Stimulated activated CD4-positive, alpha-beta T cell treated with anti-CD3 and anti-CD28 coated beads, Interleukin-4, amount 100 ng/mL, for 48 hours (primary cell): Measurements from ENCODE around the gene CDKN2D.
"Not testable (repeated sequence)": the region's sequence is repeated elsewhere in the genome, so short reads cannot be mapped to it uniquely, and the experiment has no call there.

Experiments used
- DNase-seq, 2 donors: peaks; one replicate each; pipeline ENCODE4 v3.0.0-alpha.2; 2020; ENCODE audit warnings: low read depth in 2 of 2

Gene CDKN2D

GRCh38 chr19:10551698-10552301 is 17.0 kb downstream of the CDKN2D start:
- DNase-seq = no peak

DNA sequence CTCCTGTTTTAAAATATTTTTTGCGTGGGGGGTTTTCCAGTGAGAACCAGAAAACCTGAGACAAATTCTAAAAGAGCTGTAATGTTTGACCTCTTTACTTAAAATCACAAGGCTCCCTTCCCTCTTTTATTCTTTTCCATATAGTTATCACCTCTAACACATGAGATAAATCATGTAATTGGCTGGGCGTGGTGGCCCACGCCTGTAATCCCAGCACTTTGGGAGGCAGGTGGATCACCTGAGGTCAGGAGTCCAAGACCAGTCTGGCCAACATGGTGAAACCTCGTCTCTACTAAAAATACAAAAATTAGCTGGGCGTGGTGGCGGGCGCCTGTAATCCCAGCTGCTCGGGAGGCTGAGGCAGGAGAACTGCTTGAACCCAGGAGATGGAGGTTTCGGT is 17.8 kb downstream of the CDKN2D start:
- not testable (repeated sequence) for DNase-seq

DNA sequence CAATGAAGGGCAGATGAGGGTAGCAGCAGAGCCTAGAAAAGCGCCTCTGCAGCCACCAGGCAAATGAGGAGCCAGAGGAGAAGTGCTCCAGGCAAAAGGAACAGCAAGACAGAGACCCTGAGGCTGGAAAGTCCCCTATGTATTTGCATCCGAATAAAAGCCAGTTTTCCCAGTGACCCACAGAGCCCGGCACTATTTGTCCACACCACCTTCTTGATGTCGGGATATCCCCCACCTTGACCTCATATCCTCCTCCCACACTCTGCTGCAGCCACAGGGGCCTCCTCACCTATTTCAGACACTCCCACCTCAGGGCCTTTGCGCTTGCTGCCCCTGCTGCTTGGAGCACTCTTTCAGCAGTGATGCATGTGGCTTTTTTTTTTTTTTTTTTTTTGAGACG is 18.4 kb downstream of the CDKN2D start:
- DNase-seq = no peak

DNA sequence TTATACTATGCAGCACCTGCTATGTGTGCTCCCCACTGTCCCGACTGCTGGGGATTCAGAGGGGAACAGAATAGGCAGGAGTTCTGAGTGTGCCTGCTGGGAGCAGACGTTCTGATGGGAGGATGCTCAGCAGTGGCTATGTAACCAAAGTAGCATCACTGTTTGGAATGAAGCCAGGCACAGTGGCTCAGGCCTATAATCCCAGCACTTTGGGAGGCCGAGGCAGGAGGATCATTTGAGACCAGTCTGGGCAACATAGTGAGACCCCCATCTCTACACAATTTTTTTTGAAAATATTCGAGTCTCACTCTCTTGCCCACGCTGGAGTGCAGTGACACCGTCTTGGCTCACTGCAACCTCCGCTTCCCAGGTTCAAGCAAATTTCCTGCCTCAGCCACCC is 19.0 kb downstream of the CDKN2D start:
- no peak for DNase-seq

GRCh38 chr19:10548746-10549276 is 20.0 kb downstream of the CDKN2D start:
- no peak for DNase-seq

- no peak for DNase-seq
These were observed 22.0 kb downstream of the CDKN2D start for GRCh38 chr19:10546817-10547216.

DNA sequence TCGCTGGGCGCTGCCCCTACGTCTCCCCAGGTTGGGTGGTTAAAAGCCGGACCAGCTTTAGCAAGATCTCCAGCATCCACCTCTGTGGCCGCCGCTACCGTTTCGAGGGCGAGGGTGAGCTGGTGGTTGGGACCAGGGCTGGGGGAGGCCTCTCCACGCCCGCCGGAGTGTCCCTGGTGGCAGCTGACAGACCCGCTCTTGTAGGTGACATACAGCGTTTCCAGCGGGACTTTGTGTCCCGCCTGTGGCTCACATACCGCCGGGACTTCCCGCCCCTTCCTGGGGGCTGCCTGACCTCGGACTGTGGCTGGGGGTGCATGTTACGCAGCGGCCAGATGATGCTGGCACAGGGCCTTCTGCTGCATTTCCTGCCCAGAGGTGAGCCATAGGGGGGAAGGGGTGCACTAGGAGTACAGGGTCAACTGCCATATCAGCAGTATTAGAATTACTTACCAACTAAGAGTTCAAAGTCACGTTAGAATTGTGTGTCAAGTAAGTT is 24.0 kb downstream of the CDKN2D start:
- DNase-seq = no peak

- no peak for DNase-seq
These were observed 24.5 kb downstream of the CDKN2D start for GRCh38 chr19:10544242-10544752.

GRCh38 chr19:10543420-10544241 is 25.1 kb downstream of the CDKN2D start, which contains the start of gene ATG4D:
ATG4D (plus strand) TSS chr19:10543904; CDS start chr19:10544091, 187 bp downstream.
- DNase-seq = peak; percentile 75

- no peak for DNase-seq
These were observed 25.7 kb downstream of the CDKN2D start for GRCh38 chr19:10543059-10543419.

GRCh38 chr19:10539016-10539415 is 29.8 kb downstream of the CDKN2D start:
- DNase-seq = not testable (repeated sequence)

- no peak for DNase-seq
These were observed 30.4 kb downstream of the CDKN2D start for GRCh38 chr19:10538204-10538983.

DNA sequence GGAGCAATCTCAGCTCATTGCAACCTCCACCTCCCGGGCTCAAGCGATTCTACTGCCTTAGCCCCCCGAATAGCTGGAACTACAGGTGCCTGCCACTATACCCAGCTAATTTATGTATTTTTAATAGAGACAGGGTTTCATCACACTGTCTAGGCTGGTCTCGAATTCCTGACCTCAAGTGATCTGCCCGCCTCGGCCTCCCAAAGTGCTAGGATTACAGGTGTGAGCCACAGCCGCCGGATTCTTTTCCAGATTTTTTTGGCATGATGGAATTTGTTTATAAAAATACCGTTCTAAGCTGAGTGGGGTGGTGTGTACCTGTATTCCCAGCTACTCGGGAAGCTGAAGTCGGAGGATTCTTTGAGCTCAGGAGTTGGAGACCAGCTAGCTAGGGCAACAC is 31.1 kb downstream of the CDKN2D start:
- DNase-seq = no peak

- no peak for DNase-seq
These were observed 33.2 kb downstream of the CDKN2D start for GRCh38 chr19:10535613-10536012.

- DNase-seq = no peak
These were observed 35.0 kb downstream of the CDKN2D start for GRCh38 chr19:10533646-10534386.

DNA sequence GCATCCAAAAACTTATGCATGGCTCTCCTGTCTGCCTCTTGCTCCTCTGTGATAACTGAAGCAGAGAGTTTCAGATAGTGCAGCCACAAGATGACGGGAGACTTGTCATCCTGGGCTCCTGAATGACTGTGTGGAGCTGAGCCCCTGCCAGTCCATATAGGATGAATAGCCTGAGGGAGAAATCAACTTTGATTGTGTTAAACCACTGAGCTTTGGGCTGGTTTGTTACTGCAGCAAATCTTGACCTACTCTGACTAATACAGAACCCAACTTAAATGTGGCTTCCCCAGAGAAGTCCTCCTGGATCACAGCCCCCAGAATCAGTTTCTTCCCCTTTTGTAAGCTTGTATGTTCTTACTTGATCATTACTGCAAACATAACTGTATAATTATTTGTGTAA is 36.3 kb downstream of the CDKN2D start:
- DNase-seq = no peak

DNA sequence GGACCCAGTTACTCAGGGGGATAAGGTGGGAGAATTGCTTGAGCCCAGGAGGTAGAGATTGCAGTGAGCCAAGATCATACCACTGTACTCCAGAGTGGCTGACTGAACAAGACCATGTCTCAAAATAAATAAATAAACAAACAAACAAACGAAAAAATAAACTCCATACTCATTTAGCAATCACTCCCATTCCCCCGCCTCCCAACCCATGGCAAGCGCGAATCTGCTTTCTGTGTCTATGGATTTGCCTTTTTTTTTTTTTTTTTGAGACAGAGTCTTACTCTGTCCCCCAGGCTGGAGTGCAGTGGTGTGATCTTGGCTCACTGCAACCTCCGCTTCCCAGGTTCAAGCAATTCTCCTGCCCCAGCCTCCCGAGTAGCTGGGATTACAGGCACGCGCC is 41.9 kb downstream of the CDKN2D start:
- DNase-seq = not testable (repeated sequence)

GRCh38 chr19:10525636-10526035 is 43.1 kb downstream of the CDKN2D start:
- DNase-seq = no peak

DNA sequence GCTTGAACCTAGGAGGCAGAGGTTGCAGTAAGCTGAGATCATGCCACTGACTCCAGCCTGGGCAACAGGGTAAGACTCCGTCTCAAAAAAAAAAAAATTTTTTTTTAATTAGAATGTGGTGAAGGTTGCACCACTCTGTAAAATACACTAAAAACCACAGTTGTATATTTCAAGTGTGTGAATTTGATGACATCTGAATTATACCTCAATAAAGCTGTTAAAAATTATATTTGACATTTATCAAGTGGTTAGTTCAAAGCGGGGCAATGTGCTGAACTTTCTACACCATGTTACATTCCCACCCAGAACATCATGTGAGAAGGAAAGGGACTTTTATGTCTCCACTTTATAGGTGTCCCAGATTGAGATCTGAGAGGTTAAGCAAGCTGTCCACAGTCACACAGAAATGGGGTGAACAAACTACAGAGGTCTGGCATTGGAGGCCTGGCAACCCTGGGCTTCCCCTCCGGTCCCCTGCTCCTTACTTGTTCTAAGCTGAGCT is 45.6 kb downstream of the CDKN2D start:
- no peak for DNase-seq

DNA sequence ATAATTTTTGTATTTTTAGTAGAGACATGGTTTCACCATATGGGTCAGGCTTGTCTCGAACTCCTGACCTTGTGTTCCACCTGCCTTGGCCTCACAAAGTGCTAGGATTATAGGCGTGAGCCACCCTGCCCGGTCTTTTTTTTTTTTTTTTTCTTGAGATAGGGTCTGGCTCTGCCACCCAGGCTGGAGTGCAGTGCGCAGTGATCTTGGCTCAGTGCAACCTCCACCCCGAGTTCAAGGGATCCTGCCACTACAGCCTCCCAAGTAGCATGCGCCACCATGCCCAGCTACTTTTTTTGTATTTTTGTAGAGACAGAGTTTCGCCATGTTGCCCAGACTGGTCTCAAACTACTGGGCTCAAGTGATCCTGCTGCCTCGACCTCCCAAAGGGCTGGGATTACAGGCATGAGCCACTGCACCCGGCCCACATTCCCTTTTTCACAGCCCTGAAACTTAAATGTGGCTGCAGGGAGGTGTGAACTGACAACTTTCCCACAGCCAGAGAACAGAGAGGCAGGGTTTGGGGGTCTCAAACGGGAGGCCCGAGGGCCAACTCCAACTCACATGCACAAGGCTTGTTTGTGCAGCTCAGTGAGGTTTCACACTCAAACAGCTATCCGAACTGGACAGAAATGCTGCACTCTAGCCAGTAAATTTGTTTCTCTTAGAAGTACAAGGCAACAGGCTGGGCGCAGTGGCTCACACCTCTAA is 47.2 kb downstream of the CDKN2D start:
- DNase-seq = no peak
